GM23338 (cell line): ENCODE data around the gene ESPL1. TPM values are rescaled to one million over a fixed set of nuclear protein-coding genes. Genes with fewer than 3 reads are reported as not detected.

Source experiments
- ATAC-seq: fragments of 200-7000 bp; cut with Tn5 transposase; 3 replicates; pipeline ENCODE4 v1.9.1; 2020
- DNase-seq: peaks from one replicate; pipeline ENCODE4 v3.0.0-alpha.2; 2015; ENCODE audit warnings: low spot score
- H2AFZ ChIP-seq: fragments of 200-600 bp; sonication (generic); 2 replicates; pipeline ENCODE4 v1.8.0; 2016; ENCODE audit warnings: antibody characterized with exemption, mild to moderate bottlenecking, moderate library complexity
- H3F3A ChIP-seq: fragments of 200-600 bp; sonication (generic); replicated peaks from 2 replicates; pipeline ENCODE4 v1.8.0; 2017; ENCODE audit warnings: antibody characterized with exemption, mixed run types, low read depth
- H3K27ac ChIP-seq: fragments of 200-600 bp; sonication (generic); 2 replicates; pipeline ENCODE4 v1.6.1; 2016; ENCODE audit warnings: low read depth
- H3K27me3 ChIP-seq: fragments of 200-600 bp; sonication (generic); 2 replicates; pipeline ENCODE4 v1.8.0; 2016; ENCODE audit warnings: mild to moderate bottlenecking, mixed run types, moderate library complexity; ENCODE audit not compliant: insufficient read depth
- H3K36me3 ChIP-seq: fragments of 200-600 bp; sonication (generic); 2 replicates; pipeline ENCODE4 v1.8.0; 2016; ENCODE audit warnings: mild to moderate bottlenecking; ENCODE audit not compliant: insufficient read depth
- H3K4me1 ChIP-seq: fragments of 200-600 bp; sonication (generic); 2 replicates; pipeline ENCODE4 v1.8.0; 2016; ENCODE audit warnings: mild to moderate bottlenecking, moderate library complexity; ENCODE audit not compliant: insufficient read depth
- H3K4me2 ChIP-seq: fragments of 200-600 bp; sonication (generic); 2 replicates; pipeline ENCODE4 v1.7.1; 2017; ENCODE audit warnings: mixed run types
- H3K4me3 ChIP-seq: fragments of 200-600 bp; sonication (generic); 2 replicates; pipeline ENCODE4 v1.6.1; 2016; ENCODE audit warnings: mixed run types
- H3K79me2 ChIP-seq: fragments of 200-600 bp; sonication (generic); replicated peaks from 2 replicates; pipeline ENCODE4 v1.8.0; 2017; ENCODE audit warnings: mild to moderate bottlenecking; ENCODE audit not compliant: insufficient read depth
- H3K9me2 ChIP-seq: fragments of 200-600 bp; sonication (generic); 2 replicates; pipeline ENCODE4 v1.8.0; 2017; ENCODE audit not compliant: insufficient read depth
- H4K20me1 ChIP-seq: fragments of 200-600 bp; sonication (generic); replicated peaks from 2 replicates; pipeline ENCODE4 v1.8.0; 2017; ENCODE audit warnings: mild to moderate bottlenecking; ENCODE audit not compliant: insufficient read depth
- H3K27ac Mint-ChIP-seq: 2 replicates; pipeline ENCODE4 v1.8.0; 2020; ENCODE audit warnings: inconsistent platforms, mild to moderate bottlenecking, moderate library complexity, mixed read lengths
- H3K27me3 Mint-ChIP-seq: 3 replicates; pipeline ENCODE4 v1.8.0; 2022; ENCODE audit warnings: low read depth, mild to moderate bottlenecking, moderate library complexity, mixed read lengths, inconsistent platforms; ENCODE audit not compliant: insufficient read depth, poor library complexity
- H3K36me3 Mint-ChIP-seq: 3 replicates; pipeline ENCODE4 v1.8.0; 2021; ENCODE audit warnings: low read depth, mild to moderate bottlenecking, inconsistent platforms, moderate library complexity, mixed read lengths
- H3K4me1 Mint-ChIP-seq: 3 replicates; pipeline ENCODE4 v1.8.0; 2020; ENCODE audit warnings: mild to moderate bottlenecking, inconsistent platforms, mixed read lengths
- H3K4me3 Mint-ChIP-seq: 3 replicates; pipeline ENCODE4 v1.8.0; 2021; ENCODE audit warnings: moderate library complexity, mild to moderate bottlenecking, inconsistent platforms, mixed read lengths
- H3K9me3 Mint-ChIP-seq: 3 replicates; pipeline ENCODE4 v1.8.0; 2020; ENCODE audit warnings: moderate library complexity, mild to moderate bottlenecking, inconsistent platforms, mixed read lengths
- CREB1 ChIP-seq: fragments of 250-450 bp; sonication (Bioruptor Pico); IDR thresholded peaks from 2 replicates; pipeline ENCODE4 v1.5.0; 2020; ENCODE audit warnings: low read depth, mild to moderate bottlenecking, moderate library complexity
- ETS1 ChIP-seq: IDR thresholded peaks from 2 replicates; pipeline ENCODE4 v1.6.1; 2016; ENCODE audit warnings: antibody characterized with exemption
- EZH2 ChIP-seq: fragments of 200-600 bp; sonication (generic); IDR thresholded peaks from one replicate; pipeline ENCODE4 v1.8.0; 2017; ENCODE audit warnings: antibody characterized with exemption, mild to moderate bottlenecking, low read depth; ENCODE audit not compliant: unreplicated experiment
- EZH2phosphoT487 ChIP-seq: fragments of 200-600 bp; sonication (generic); IDR thresholded peaks from one replicate; pipeline ENCODE4 v1.8.1; 2018; ENCODE audit warnings: antibody characterized with exemption; ENCODE audit not compliant: unreplicated experiment
- JUNB ChIP-seq: IDR thresholded peaks from one replicate; pipeline ENCODE4 v1.6.1; 2016; ENCODE audit warnings: antibody characterized with exemption; ENCODE audit not compliant: unreplicated experiment
- NANOG ChIP-seq: IDR thresholded peaks from 2 replicates; pipeline ENCODE4 v1.6.1; 2016; ENCODE audit warnings: antibody characterized with exemption, borderline replicate concordance
- STAT1 ChIP-seq: IDR thresholded peaks from one replicate; pipeline ENCODE4 v1.6.1; 2016; ENCODE audit warnings: antibody characterized with exemption; ENCODE audit not compliant: unreplicated experiment
- ZNF114 ChIP-seq: fragments of 250-450 bp; sonication (Bioruptor Pico); IDR thresholded peaks from 2 replicates; pipeline ENCODE4 v1.5.0; 2020; ENCODE audit warnings: mild to moderate bottlenecking, moderate library complexity
- ZNF462 ChIP-seq: fragments of 250-450 bp; sonication (Bioruptor Pico); IDR thresholded peaks from 2 replicates; pipeline ENCODE4 v1.5.0; 2020; ENCODE audit warnings: mild to moderate bottlenecking, moderate library complexity
- polyA plus RNA-seq: library from polyadenylated mRNA; unstranded; fragments of >200 nt; fragmentation: Nextera tagmentation; extraction: Ambion mirVana; gene quantifications from 2 replicates; pipeline ENCODE4 v1.2.1, GENCODE V29; 2016
- total RNA-seq: library from RNA; depleted of rRNA; stranded (reverse); fragments of >200 nt; shearing (Covaris generic); gene quantifications from 2 replicates; pipeline ENCODE4 v1.2.3, GENCODE V29; 2014

The ESPL1 gene
- total and polyA plus RNA-seq, 2 experiments from 2014 or later, result 13.2 to 56.5 TPM

GRCh38 chr12:53218551-53219291 is 49.4 kb upstream of the ESPL1 start:
- peaks cover 27% of the 10 kb centered on the region for H3K27me3 Mint-ChIP-seq

GRCh38 chr12:53219292-53219955 is 48.7 kb upstream of the ESPL1 start:
- Mint-ChIP-seq H3K27ac (peak overlapping the region; percentile 37), H3K9me3 (peaks cover 4% of the 10 kb centered on the region; the same call in 1 of the 3 replicates), H3K27me3 (peaks cover 28% of the 10 kb centered on the region), H3K4me1 (peaks cover 75% of the 10 kb centered on the region), H3K36me3 (peaks cover 16% of the 10 kb centered on the region), H3K4me3 (peak overlapping the region; percentile 94)
- peaks cover 15% of the 10 kb centered on the region for H3K27me3 ChIP-seq
- peak overlapping the region; percentile 95 for H3K4me3 ChIP-seq
- peaks cover 36% of the 10 kb centered on the region for H3K79me2 ChIP-seq
- no peak overlapping the region for H3K27ac ChIP-seq
- H3K4me1 ChIP-seq, result peaks cover 63% of the 10 kb centered on the region
- DNase-seq, result no peak
- no peak overlapping the region for H2AFZ ChIP-seq
- no peaks in the 10 kb centered on the region for H4K20me1 ChIP-seq
- peaks cover 51% of the 10 kb centered on the region for H3F3A ChIP-seq
- no peaks in the 10 kb centered on the region; the same call in 1 of the 2 replicates for H3K36me3 ChIP-seq
- H3K4me2 ChIP-seq, result peak overlapping the region; percentile 91
- ATAC-seq, result no peak
- H3K9me2 ChIP-seq, result no peaks in the 10 kb centered on the region
- no peak for TF ChIP-seq EZH2
- TF ChIP-seq JUNB, result no peak
- TF ChIP-seq CREB1, result no peak
- TF ChIP-seq ETS1, result no peak
- TF ChIP-seq ZNF462 (CRISPR knock-in tag), result no peak
- no peak for TF ChIP-seq EZH2phosphoT487
- TF ChIP-seq ZNF114, result no peak
- no peak for TF ChIP-seq NANOG
- no peak for TF ChIP-seq STAT1

More at GRCh38 chr12:53218551-53219291, 49.4 kb upstream of the ESPL1 start:
- TF ChIP-seq ETS1, result no peak
- peaks cover 4% of the 10 kb centered on the region; the same call in 1 of the 3 replicates for H3K9me3 Mint-ChIP-seq
- Histone ChIP-seq H3K36me3 (no peaks in the 10 kb centered on the region; the same call in 1 of the 2 replicates), H2AFZ (no peak overlapping the region), H3K79me2 (peaks cover 36% of the 10 kb centered on the region), H3K4me3 (peak overlapping the region; percentile 95), H3K27ac (peak overlapping the region; percentile 91; the same call in 1 of the 2 replicates), H4K20me1 (no peaks in the 10 kb centered on the region), H3K9me2 (no peaks in the 10 kb centered on the region), H3K27me3 (peaks cover 12% of the 10 kb centered on the region), H3K4me1 (peaks cover 63% of the 10 kb centered on the region), H3F3A (peaks cover 46% of the 10 kb centered on the region), H3K4me2 (peak overlapping the region; percentile 91)
- no peak overlapping the region for H3K27ac Mint-ChIP-seq
- no peak for ATAC-seq
- peaks cover 23% of the 10 kb centered on the region for H3K36me3 Mint-ChIP-seq
- H3K4me1 Mint-ChIP-seq, result peaks cover 75% of the 10 kb centered on the region
- peak; percentile 21 for DNase-seq
- H3K4me3 Mint-ChIP-seq, result peak overlapping the region; percentile 94
